Adrenal gland (tissue), 12 donors: ENCODE results near the gene NCOA1. TPM values are rescaled to one million over a fixed set of nuclear protein-coding genes. Genes with fewer than 3 reads are reported as not detected.

Source experiments
- DNase-seq, 7 donors: peaks; one replicate each; pipeline ENCODE4 v3.0.0-alpha.2; 2019 to 2020
- H3K27ac ChIP-seq, 5 donors: fragments of 200-600 bp; sonication (generic) in 4 of 5; 1 replicate in 3 of 5; 2 replicates in 2 of 5; pipeline versions ENCODE4 v1.5.1 to v1.8.0; 2016 to 2020; ENCODE audit warnings: mild to moderate bottlenecking in 1 of 5
- H3K27me3 ChIP-seq: fragments of 200-600 bp; 2 replicates; pipeline ENCODE4 v1.8.0; 2021
- H3K36me3 ChIP-seq, 2 donors: fragments of 200-600 bp; replicated peaks in 1 of 2; 1 replicate in 1 of 2; 2 replicates in 1 of 2; pipeline versions ENCODE4 v1.5.1 to v1.8.0; 2018 to 2022
- H3K4me1 ChIP-seq, 2 donors: fragments of 200-600 bp; replicated peaks in 1 of 2; 1 replicate in 1 of 2; 2 replicates in 1 of 2; pipeline versions ENCODE4 v1.5.1 to v1.8.0; 2018 to 2021
- H3K4me3 ChIP-seq, 4 donors: fragments of 200-600 bp; sonication (generic) in 3 of 4; one replicate each; pipeline ENCODE4 v1.5.1; 2016 to 2018
- H3K9me3 ChIP-seq, 3 donors: fragments of 200-600 bp; sonication (generic) in 1 of 3; replicated peaks in 1 of 3; 1 replicate in 2 of 3; 2 replicates in 1 of 3; pipeline versions ENCODE4 v1.5.1 to v1.8.0; 2016 to 2021
- POLR2A ChIP-seq, 2 donors: fragments of 450-650 bp; IDR thresholded peaks; one replicate each; pipeline ENCODE4 v1.6.1; 2017; ENCODE audit warnings: antibody characterized with exemption in 2 of 2, mild to moderate bottlenecking in 2 of 2, moderate library complexity in 1 of 2
- WGBS, 4 donors: extraction: QIAGEN DNeasy Blood & Tissue Kit in 2 of 4; methylation state at CpG; one replicate each; pipeline versions ENCODE4 v1.1.5 to v1.1.7; 2013 to 2017; 5-methylcytosine and 5-hydroxymethylcytosine counted together
- intact Hi-C, 2 donors: fragments of 100-400 bp; cut with DNase I; formaldehyde crosslinking; loops; one replicate each; pipeline versions ENCODE4 v1.14.1 to v1.15.0; 2022 to 2023
- polyA plus RNA-seq, 3 donors: library from polyadenylated mRNA; stranded (reverse); fragments of 200-250 nt in 2 of 3; fragments of 350-450 nt in 1 of 3; fragmentation: Illumina TruSeq in 1 of 3; extraction: RNeasy Lipid Tissue Mini Kit (QIAGEN cat#74804) in 1 of 3; gene quantifications; one replicate each; pipeline ENCODE4 v1.2.3, GENCODE V29; 2013 to 2014
- total RNA-seq, 9 donors: library from RNA; depleted of rRNA in 4 of 9; stranded (reverse); fragments of >200 nt in 4 of 9; fragments of 120-200 nt in 1 of 9; fragmentation: NEBNext Ultra II Directional in 1 of 9; extraction: Animal tissue kit (Norgen Biotek cat#: 25700) in 1 of 9; gene quantifications; one replicate each; pipeline versions ENCODE4 v1.1.0 to v1.2.4, GENCODE V29; 2013 to 2023
- TF ChIP-seq, protein P1 (sequence below), 6 experiments: fragments of 450-650 bp in 4 of 6; fragments of 200-600 bp in 2 of 6; sonication (generic) in 1 of 6; IDR thresholded peaks; 1 replicate in 5 of 6; 2 replicates in 1 of 6; pipeline versions ENCODE4 v1.5.1 to v1.8.0; 2016 to 2021; ENCODE audit warnings: antibody characterized with exemption in 6 of 6, mild to moderate bottlenecking in 2 of 6, moderate library complexity in 1 of 6
- donor health status: healthy with polysubstance abuse.
- donor health status: Bipolar disorder and iron deficiency.
- donor health status: DM: yes; HTN: yes; CAD: no.
- donor health status: DM: no; HTN: no; CAD: no.
- donor health status: DM: no; HTN: no; CAD: no.
- donor health status: DM: yes; HTN: yes; CAD: no.

Gene NCOA1
- total and polyA plus RNA-seq, 12 donors: 13.6 to 85.5 (median 43.6) TPM

DNA sequence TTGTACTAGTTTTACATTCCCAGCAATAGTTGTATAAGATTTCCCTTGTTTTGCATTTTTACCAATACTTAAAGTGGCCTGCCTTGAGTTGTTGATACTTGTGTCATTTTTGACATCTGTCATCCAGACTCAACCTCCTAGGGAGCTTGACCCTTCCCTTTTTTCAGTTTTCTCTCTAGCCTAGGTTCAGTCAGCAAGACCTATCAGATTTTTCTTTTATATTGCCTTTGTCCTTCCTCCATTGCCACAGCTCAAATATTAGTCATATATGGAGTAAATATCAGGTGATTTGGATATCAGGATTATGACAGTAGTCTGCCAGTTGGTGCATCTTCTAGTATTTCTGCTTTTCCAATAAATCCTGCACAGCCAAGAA is 315.6 kb downstream of the NCOA1 start:
- Histone ChIP-seq H3K27ac (no peak overlapping the region), H3K4me3 (no peak overlapping the region), H3K9me3 (no peaks in the 10 kb centered on the region), H3K36me3 (no peaks in the 10 kb centered on the region), H3K4me1 (no peaks in the 10 kb centered on the region), H3K27me3 (no peaks in the 10 kb centered on the region)
- TF ChIP-seq POLR2A (IDR thresholded peaks at IDR 0.05): no peak
- TF ChIP-seq, protein P1, sequence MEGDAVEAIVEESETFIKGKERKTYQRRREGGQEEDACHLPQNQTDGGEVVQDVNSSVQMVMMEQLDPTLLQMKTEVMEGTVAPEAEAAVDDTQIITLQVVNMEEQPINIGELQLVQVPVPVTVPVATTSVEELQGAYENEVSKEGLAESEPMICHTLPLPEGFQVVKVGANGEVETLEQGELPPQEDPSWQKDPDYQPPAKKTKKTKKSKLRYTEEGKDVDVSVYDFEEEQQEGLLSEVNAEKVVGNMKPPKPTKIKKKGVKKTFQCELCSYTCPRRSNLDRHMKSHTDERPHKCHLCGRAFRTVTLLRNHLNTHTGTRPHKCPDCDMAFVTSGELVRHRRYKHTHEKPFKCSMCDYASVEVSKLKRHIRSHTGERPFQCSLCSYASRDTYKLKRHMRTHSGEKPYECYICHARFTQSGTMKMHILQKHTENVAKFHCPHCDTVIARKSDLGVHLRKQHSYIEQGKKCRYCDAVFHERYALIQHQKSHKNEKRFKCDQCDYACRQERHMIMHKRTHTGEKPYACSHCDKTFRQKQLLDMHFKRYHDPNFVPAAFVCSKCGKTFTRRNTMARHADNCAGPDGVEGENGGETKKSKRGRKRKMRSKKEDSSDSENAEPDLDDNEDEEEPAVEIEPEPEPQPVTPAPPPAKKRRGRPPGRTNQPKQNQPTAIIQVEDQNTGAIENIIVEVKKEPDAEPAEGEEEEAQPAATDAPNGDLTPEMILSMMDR (IDR thresholded peaks at IDR 0.05): no peak
- no peak for DNase-seq
- intact Hi-C loops: no loop called here

- Histone ChIP-seq H3K36me3 (no peaks in the 10 kb centered on the region), H3K4me3 (no peak overlapping the region), H3K9me3 (no peaks in the 10 kb centered on the region), H3K4me1 (no peaks in the 10 kb centered on the region), H3K27me3 (no peaks in the 10 kb centered on the region), H3K27ac (no peak overlapping the region)
- no peak for DNase-seq
- TF ChIP-seq, protein P1 (IDR thresholded peaks at IDR 0.05): no peak
- TF ChIP-seq POLR2A (IDR thresholded peaks at IDR 0.05): no peak
- WGBS, 4 donors: 87 to 90% (median 89%) methylated on average over 4 of the region's 4 CpGs
- intact Hi-C loops: no loop called here
Measured at GRCh38 chr2:24809316-24810007, 318.4 kb downstream of the NCOA1 start.

DNA sequence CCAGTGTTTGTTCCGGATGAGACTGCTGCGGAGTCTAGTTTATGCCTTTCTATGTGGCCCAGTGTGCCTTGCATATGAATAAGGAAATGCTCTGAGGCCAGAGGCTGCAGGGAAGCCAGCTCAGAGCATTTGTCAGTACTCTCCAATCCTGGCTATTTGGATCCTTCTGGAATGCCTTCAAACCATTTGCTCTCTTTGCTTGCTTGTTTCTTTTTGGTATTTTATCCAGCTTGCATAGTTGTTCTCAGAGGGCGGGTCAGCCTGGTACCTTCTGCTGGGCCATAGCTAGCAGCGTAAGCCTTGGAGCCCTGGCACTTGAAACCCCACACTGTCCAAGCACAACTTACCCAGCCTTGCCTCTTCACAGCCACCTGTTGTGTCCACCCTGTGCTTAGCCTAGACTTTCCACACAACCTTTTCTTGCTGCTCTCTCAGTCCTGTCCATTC is 322.7 kb downstream of the NCOA1 start:
- H3K36me3 ChIP-seq: peaks cover 0 to 3% of the 10 kb centered on the region in 2 donors
- no peak overlapping the region for H3K27ac ChIP-seq
- no peaks in the 10 kb centered on the region for H3K27me3 ChIP-seq
- TF ChIP-seq, protein P1 (IDR thresholded peaks at IDR 0.05): no peak
- no peak for TF ChIP-seq POLR2A (IDR thresholded peaks at IDR 0.05)
- DNase-seq: no peak
- intact Hi-C loops: no loop called here
- 98% methylated on average over 4 of the region's 4 CpGs for WGBS, 4 donors
- no peaks in the 10 kb centered on the region for H3K9me3 ChIP-seq
- H3K4me3 ChIP-seq: no peak overlapping the region
- peaks cover 2 to 12% of the 10 kb centered on the region in 2 donors for H3K4me1 ChIP-seq

DNA sequence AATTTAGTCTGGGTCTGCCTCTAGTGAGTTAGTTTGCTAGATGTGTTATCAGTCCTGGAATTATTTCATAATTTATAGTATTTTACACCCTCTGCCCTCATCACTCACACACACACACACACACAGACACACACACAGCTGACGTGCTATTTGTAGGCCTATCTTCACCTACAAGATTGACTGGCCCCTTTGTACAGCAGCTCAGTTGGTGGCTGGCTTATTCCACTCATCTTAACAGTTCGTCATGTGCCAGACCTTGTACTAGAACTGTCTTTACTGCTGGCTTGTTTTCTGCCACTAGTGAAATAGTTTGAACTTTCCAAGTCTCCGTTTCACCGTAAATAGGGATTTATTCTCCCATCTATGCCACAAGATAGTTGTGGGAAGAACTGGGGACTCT is 323.5 kb downstream of the NCOA1 start:
- Histone ChIP-seq H3K4me1 (peaks cover 8 to 20% of the 10 kb centered on the region in 2 donors), H3K4me3 (no peak overlapping the region), H3K27ac (no peak overlapping the region), H3K27me3 (no peaks in the 10 kb centered on the region), H3K9me3 (no peaks in the 10 kb centered on the region), H3K36me3 (peaks cover 0 to 7% of the 10 kb centered on the region in 2 donors)
- no peak for DNase-seq
- WGBS, 4 donors: 78 to 86% (median 82%) methylated on average over 4 of the region's 4 CpGs
- TF ChIP-seq, protein P1 (IDR thresholded peaks at IDR 0.05): no peak
- no peak for TF ChIP-seq POLR2A (IDR thresholded peaks at IDR 0.05)
- intact Hi-C loops: no loop called here
